NCI-H1694 (cell line): ENCODE data around the gene FAT1.

Experiments
- DNase-seq: peaks from one replicate; lab custom pipeline; 2025; lab: John Stamatoyannopoulos, UW

Gene FAT1

GRCh38 chr4:186725469-186726425 is 2.1 kb upstream of the FAT1 start:
- peak; percentile 29 for DNase-seq

GRCh38 chr4:186724864-186725468 is 1.3 kb upstream of the FAT1 start:
- DNase-seq: no peak

- no peak for DNase-seq
Measured at GRCh38 chr4:186724058-186724863, 605 bp upstream of the FAT1 start.

- DNase-seq: no peak
Measured at GRCh38 chr4:186722796-186723291, 812 bp downstream of the FAT1 start.

- DNase-seq: peak; percentile 11
Measured at GRCh38 chr4:186719925-186720694, 3.5 kb downstream of the FAT1 start.

- DNase-seq: no peak
Measured at GRCh38 chr4:186717556-186717955, 6.1 kb downstream of the FAT1 start.

- DNase-seq: no peak
Measured at GRCh38 chr4:186715077-186715476, 8.6 kb downstream of the FAT1 start.

- no peak for DNase-seq
Measured at GRCh38 chr4:186714006-186714675, 9.5 kb downstream of the FAT1 start.

GRCh38 chr4:186712690-186713089 is 11.0 kb downstream of the FAT1 start:
- DNase-seq: no peak

- DNase-seq: no peak
Measured at GRCh38 chr4:186710521-186711119, 13.0 kb downstream of the FAT1 start.

- DNase-seq: no peak
Measured at GRCh38 chr4:186709517-186709916, 14.1 kb downstream of the FAT1 start.

- no peak for DNase-seq
Measured at GRCh38 chr4:186708554-186708953, 15.1 kb downstream of the FAT1 start.

GRCh38 chr4:186707996-186708395 is 15.7 kb downstream of the FAT1 start:
- no peak for DNase-seq

- no peak for DNase-seq
Measured at GRCh38 chr4:186707574-186707973, 16.1 kb downstream of the FAT1 start.

- DNase-seq: no peak
Measured at GRCh38 chr4:186704057-186704456, 19.6 kb downstream of the FAT1 start.

GRCh38 chr4:186703510-186703909 is 20.1 kb downstream of the FAT1 start:
- no peak for DNase-seq

GRCh38 chr4:186702940-186703339 is 20.7 kb downstream of the FAT1 start:
- no peak for DNase-seq

GRCh38 chr4:186702297-186702696 is 21.4 kb downstream of the FAT1 start:
- no peak for DNase-seq

GRCh38 chr4:186701788-186702187 is 21.9 kb downstream of the FAT1 start:
- no peak for DNase-seq

GRCh38 chr4:186701273-186701672 is 22.4 kb downstream of the FAT1 start:
- DNase-seq: no peak

- no peak for DNase-seq
Measured at GRCh38 chr4:186700746-186701145, 22.9 kb downstream of the FAT1 start.
